Stimulated activated CD4-positive, alpha-beta T cell treated with anti-CD3 and anti-CD28 coated beads, Interleukin-2, amount 100 ng/mL, for 4 hours (primary cell): ENCODE measurements around the gene CIB4.
A peak's percentile ranks its signal among the peaks of the same experiment; 100 is the strongest.

Source experiments
- DNase-seq: peaks from one replicate; pipeline ENCODE4 v3.0.0-alpha.2; 2020; ENCODE audit warnings: low read depth

Gene CIB4

GRCh38 chr2:26581991-26582842, 58.9 kb downstream of the CIB4 start:
- no peak for DNase-seq

GRCh38 chr2:26581266-26581990, 59.7 kb downstream of the CIB4 start:
- DNase-seq = no peak

- DNase-seq = no peak
Observed at GRCh38 chr2:26580751-26581150, 60.4 kb downstream of the CIB4 start.

GRCh38 chr2:26580151-26580550, 61.0 kb downstream of the CIB4 start:
- no peak for DNase-seq

GRCh38 chr2:26579723-26580040, 61.5 kb downstream of the CIB4 start:
- DNase-seq = no peak

GRCh38 chr2:26579025-26579722, 62.0 kb downstream of the CIB4 start:
- no peak for DNase-seq

- DNase-seq = no peak
Observed at GRCh38 chr2:26578581-26578980, 62.6 kb downstream of the CIB4 start.

- DNase-seq = no peak
Observed at GRCh38 chr2:26578113-26578458, 63.1 kb downstream of the CIB4 start.

GRCh38 chr2:26577442-26578112, 63.6 kb downstream of the CIB4 start:
- peak; percentile 44 for DNase-seq

- no peak for DNase-seq
Observed at GRCh38 chr2:26576565-26577441, 64.4 kb downstream of the CIB4 start.

GRCh38 chr2:26575836-26576564, 65.2 kb downstream of the CIB4 start:
- no peak for DNase-seq

GRCh38 chr2:26574900-26575560, 66.1 kb downstream of the CIB4 start:
- DNase-seq = no peak

- no peak for DNase-seq
Observed at GRCh38 chr2:26574066-26574899, 66.9 kb downstream of the CIB4 start.

GRCh38 chr2:26573241-26573925, 67.8 kb downstream of the CIB4 start:
- DNase-seq = no peak

GRCh38 chr2:26572591-26572990, 68.6 kb downstream of the CIB4 start:
- DNase-seq = no peak

- no peak for DNase-seq
Observed at GRCh38 chr2:26571316-26571715, 69.8 kb downstream of the CIB4 start.

- DNase-seq = no peak
Observed at GRCh38 chr2:26570083-26570430, 71.1 kb downstream of the CIB4 start.

GRCh38 chr2:26569216-26570082, 71.7 kb downstream of the CIB4 start:
- no peak for DNase-seq
